GM12878 (cell line): ENCODE measurements around the gene C14orf119. TPM values are rescaled to one million over a fixed set of nuclear protein-coding genes. Genes with fewer than 3 reads are reported as not detected.

Source experiments
- ATAC-seq: fragments of 200-7000 bp; cut with Tn5 transposase; 3 replicates; pipeline ENCODE4 v1.9.1; 2020; ENCODE audit warnings: mild to moderate bottlenecking, moderate library complexity
- BruUV-seq: library from RNA; stranded (reverse); fragments of 400-500 nt; replicated peaks from 2 replicates; lab custom pipeline; 2021; lab: Mats Ljungman, UMichigan
- CTCF ChIA-PET: fragments of 300-600 bp; sonication (Branson Sonifier 250); formaldehyde crosslinking; extraction: SDS; loops from one replicate; lab custom pipeline; 2021; ENCODE audit warnings: inconsistent platforms; lab: Yijun Ruan, JAX
- POLR2A ChIA-PET: fragments of 350-600 bp; formaldehyde crosslinking; extraction: SDS; loops from one replicate; lab custom pipeline; 2021; ENCODE audit warnings: inconsistent platforms; lab: Charles Lee
- RAD21 ChIA-PET: fragments of 300-600 bp; sonication (Branson Sonifier 250); formaldehyde crosslinking; loops from one replicate; lab custom pipeline; 2023; ENCODE audit warnings: antibody characterized with exemption; ENCODE audit not compliant: unreplicated experiment; lab: Charles Lee
- SMC1A ChIA-PET: fragments of 300-600 bp; sonication (Branson Sonifier 250); formaldehyde crosslinking; loops from one replicate; lab custom pipeline; 2023; ENCODE audit not compliant: unreplicated experiment, uncharacterized antibody; lab: Charles Lee
- DNase-seq: peaks from one replicate; pipeline ENCODE4 v3.0.0-alpha.2; 2011; ENCODE audit warnings: low read depth, low spot score
- FAIRE-seq: peaks from 3 replicates; lab custom pipeline; 2011; peaks lifted over from hg19 to GRCh38; lab: Jason Lieb, UNC
- H2AFZ ChIP-seq: 2 replicates; pipeline ENCODE4 v1.6.0; 2011; ENCODE audit warnings: low read depth, low read length, control low read depth; ENCODE audit not compliant: control insufficient read depth
- H3K27ac ChIP-seq: 2 replicates; pipeline ENCODE4 v1.5.1; 2011; ENCODE audit warnings: control low read depth; ENCODE audit not compliant: control insufficient read depth, insufficient read depth
- H3K27me3 ChIP-seq, 2 experiments: replicated peaks in 1 of 2; 2 replicates each; pipeline versions ENCODE4 v1.6.0 to v1.6.1; 2011; ENCODE audit warnings: low read length in 1 of 2; ENCODE audit not compliant: control insufficient read depth in 2 of 2, insufficient read depth in 2 of 2
- H3K36me3 ChIP-seq, 2 experiments: 2 replicates each; pipeline ENCODE4 v1.5.1; 2011; ENCODE audit warnings: low read length in 1 of 2; ENCODE audit not compliant: control insufficient read depth in 2 of 2, insufficient read depth in 2 of 2
- H3K4me1 ChIP-seq: 2 replicates; pipeline ENCODE4 v1.6.1; 2011; ENCODE audit warnings: mild to moderate bottlenecking, low read length, moderate library complexity, mixed read lengths; ENCODE audit not compliant: control insufficient read depth, insufficient read depth
- H3K4me2 ChIP-seq: 2 replicates; pipeline ENCODE4 v1.6.0; 2011; ENCODE audit warnings: control low read depth; ENCODE audit not compliant: control insufficient read depth, insufficient read depth
- H3K4me3 ChIP-seq: fragments of 200-600 bp; sonication (generic); 2 replicates; pipeline ENCODE4 v1.5.1; 2016
- H3K79me2 ChIP-seq: 2 replicates; pipeline ENCODE4 v1.6.0; 2011; ENCODE audit warnings: low read length; ENCODE audit not compliant: control insufficient read depth, insufficient read depth
- H3K9ac ChIP-seq: 2 replicates; pipeline ENCODE4 v1.8.0; 2011; ENCODE audit warnings: low read length, control low read depth, mixed read lengths; ENCODE audit not compliant: control insufficient read depth, insufficient read depth
- H3K9me3 ChIP-seq: replicated peaks from 3 replicates; pipeline ENCODE4 v1.5.1; 2011; ENCODE audit warnings: mild to moderate bottlenecking, low read length; ENCODE audit not compliant: control insufficient read depth, insufficient read depth
- H4K20me1 ChIP-seq: 2 replicates; pipeline ENCODE4 v1.6.0; 2011; ENCODE audit not compliant: control insufficient read depth, insufficient read depth
- BRCA1 ChIP-seq: IDR thresholded peaks from 2 replicates; pipeline ENCODE4 v1.6.1; 2011; ENCODE audit warnings: low read depth, low read length, improper control_type of control experiment
- CHD2 ChIP-seq: IDR thresholded peaks from 2 replicates; pipeline ENCODE4 v1.6.1; 2011; ENCODE audit warnings: low read depth, low read length, improper control_type of control experiment, borderline replicate concordance
- FOXK2 ChIP-seq: fragments of 450-650 bp; IDR thresholded peaks from 2 replicates; pipeline ENCODE4 v1.6.1; 2017; ENCODE audit warnings: mild to moderate bottlenecking, moderate library complexity
- JUND ChIP-seq: IDR thresholded peaks from 2 replicates; pipeline ENCODE4 v1.6.1; 2012; ENCODE audit warnings: low read depth, mild to moderate bottlenecking, low read length, improper control_type of control experiment, moderate library complexity
- NFIC ChIP-seq: IDR thresholded peaks from 2 replicates; pipeline ENCODE4 v1.6.1; 2012; ENCODE audit warnings: low read depth, mild to moderate bottlenecking, inconsistent platforms, low read length, moderate library complexity
- RAD21 ChIP-seq: IDR thresholded peaks from 2 replicates; pipeline ENCODE4 v1.6.1; 2011; ENCODE audit warnings: mild to moderate bottlenecking, low read depth, low read length, moderate library complexity; ENCODE audit not compliant: insufficient read depth
- RELB ChIP-seq: fragments of 450-650 bp; IDR thresholded peaks from 2 replicates; pipeline ENCODE4 v1.6.1; 2017; ENCODE audit warnings: low read depth, mild to moderate bottlenecking, moderate library complexity
- RFX5 ChIP-seq: IDR thresholded peaks from 2 replicates; pipeline ENCODE4 v1.6.1; 2011; ENCODE audit warnings: low read depth, low read length, improper control_type of control experiment
- RUNX3 ChIP-seq: IDR thresholded peaks from 2 replicates; pipeline ENCODE4 v1.6.1; 2012; ENCODE audit warnings: low read length, inconsistent platforms
- SPI1 ChIP-seq: IDR thresholded peaks from 2 replicates; pipeline ENCODE4 v1.6.1; 2011; ENCODE audit warnings: low read depth, mild to moderate bottlenecking, low read length, moderate library complexity, borderline replicate concordance; ENCODE audit not compliant: insufficient read depth
- SREBF1 ChIP-seq: IDR thresholded peaks from 2 replicates; pipeline ENCODE4 v1.6.1; 2012; ENCODE audit warnings: mild to moderate bottlenecking, low read length
- SUZ12 ChIP-seq: fragments of 200-600 bp; sonication (generic); IDR thresholded peaks from one replicate; pipeline ENCODE4 v1.6.1; 2018; ENCODE audit warnings: antibody characterized with exemption, mild to moderate bottlenecking; ENCODE audit not compliant: unreplicated experiment
- ZNF274 ChIP-seq: IDR thresholded peaks from one replicate; pipeline ENCODE4 v1.8.0; 2011; ENCODE audit not compliant: insufficient read length, insufficient read depth
- ZZZ3 ChIP-seq: IDR thresholded peaks from 2 replicates; pipeline ENCODE4 v1.6.1; 2011; ENCODE audit warnings: low read depth; ENCODE audit not compliant: control insufficient read depth, insufficient read length
- WGBS: methylation state at CpG from one replicate; pipeline ENCODE4 v1.1.6; 2016; ENCODE audit warnings: low lambda C conversion rate; ENCODE audit not compliant: insufficient replicate concordance, insufficient coverage; ENCODE audit errors: missing lambda C conversion rate; 5-methylcytosine and 5-hydroxymethylcytosine counted together
- in situ Hi-C: fragments of 300-500 bp; cut with MboI; formaldehyde crosslinking; loops from 9 replicates; pipeline ENCODE4 v1.14.3; 2018; ENCODE audit warnings: mixed read lengths
- intact Hi-C: fragments of 100-400 bp; cut with micrococcal nuclease; formaldehyde crosslinking; loops from one replicate; pipeline ENCODE4 v1.14.2; 2022; ENCODE audit not compliant: unreplicated experiment
- polyA plus RNA-seq, 11 experiments: library from polyadenylated mRNA; depleted of rRNA in 4 of 11; unstranded in 6 of 11; stranded (reverse) in 5 of 11; fragments of >200 nt; fragmentation: Nextera tagmentation in 4 of 11; fragmentation: Illumina TruSeq in 1 of 11; extraction: Ambion mirVana in 4 of 11; extraction: Trizol in 1 of 11; gene quantifications; 1 replicate in 1 of 11; 2 replicates in 10 of 11; pipeline versions ENCODE4 v1.2.1 to v1.2.3, GENCODE V29; 2011 to 2016; ENCODE audit warnings: inconsistent platforms in 2 of 11, missing spikeins in 2 of 11, low read depth in 1 of 11
- total RNA-seq, 4 experiments: library from RNA; depleted of rRNA in 3 of 4; stranded (reverse); fragments of >200 nt in 3 of 4; fragmentation: Illumina TruSeq in 1 of 4; extraction: Trizol in 1 of 4; gene quantifications; 2 replicates each; pipeline versions ENCODE4 v1.2.1 to v1.2.3, GENCODE V29; 2013 to 2021
- TF ChIP-seq, protein P1 (sequence below): fragments of 450-650 bp; IDR thresholded peaks from 2 replicates; pipeline ENCODE4 v1.6.1; 2016; ENCODE audit warnings: mild to moderate bottlenecking
- TF ChIP-seq, protein P2 (sequence below): fragments of 450-650 bp; IDR thresholded peaks from 2 replicates; pipeline ENCODE4 v1.6.1; 2017; ENCODE audit warnings: mild to moderate bottlenecking, moderate library complexity

C14orf119 gene
- total and polyA plus RNA-seq, 10 of the 15 experiments (the other 5 are each of a cell fraction or from before 2014, with no cell fraction given): 32.3 to 228 (median 57.6) TPM

DNA sequence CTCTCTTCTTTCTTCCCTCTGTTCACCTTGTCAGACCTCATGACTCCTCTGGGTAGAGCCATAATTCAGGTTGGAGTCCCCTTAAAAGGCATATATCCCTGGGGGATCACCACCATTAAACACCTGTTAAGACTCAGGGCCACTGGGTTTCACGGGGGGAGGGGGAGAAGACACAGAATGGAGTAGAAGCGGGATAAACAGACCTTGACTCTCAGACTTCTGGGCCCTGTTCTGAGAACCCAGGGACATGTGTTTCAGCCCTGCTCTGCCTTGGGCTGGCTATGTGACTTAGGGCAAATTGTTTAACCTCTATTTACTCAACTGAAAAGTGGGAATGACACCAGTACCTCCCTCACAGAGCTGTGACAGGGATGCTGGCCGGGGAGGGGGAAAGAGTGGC is 42.6 kb upstream of the C14orf119 start:
- no peaks in the 10 kb centered on the region for H3K9me3 ChIP-seq
- H3K27ac ChIP-seq: no peak overlapping the region
- DNase-seq (no peak), FAIRE-seq (no peak), ATAC-seq (no peak)
- H4K20me1 ChIP-seq: no peaks in the 10 kb centered on the region
- H3K4me3 ChIP-seq: no peak overlapping the region
- intact Hi-C loops (no loop called here), in situ Hi-C loops (loop anchor here (5.0 kb wide), 1 partner anchor 60 kb away; no protein-coding TSS in a partner anchor)
- no peaks in the 10 kb centered on the region for H3K36me3 ChIP-seq
- no peak overlapping the region for H2AFZ ChIP-seq
- POLR2A ChIA-PET: interaction anchor here (1.1 to 2.7 kb wide), 2 partner anchors 46 to 57 kb away, joined by 4 to 8 read pairs; no protein-coding TSS in a partner anchor
- H3K79me2 ChIP-seq: no peaks in the 10 kb centered on the region
- no peaks in the 10 kb centered on the region for H3K27me3 ChIP-seq
- CTCF ChIA-PET: interaction anchor here (1.2 to 18.3 kb wide), 4 partner anchors 20 to 60 kb away, joined by 3 to 853 read pairs (median 44); partner anchors contain the start of gene AJUBA
- SMC1A ChIA-PET: interaction anchor here (0.6 to 8.7 kb wide), 6 partner anchors 10 to 78 kb away, joined by 3 to 156 read pairs (median 4); no protein-coding TSS in a partner anchor
- no peak overlapping the region for H3K4me2 ChIP-seq
- no peak overlapping the region for H3K9ac ChIP-seq
- 44% methylated on average over 3 of the region's 3 CpGs for WGBS
- BruUV-seq: no TSS peak
- RAD21 ChIA-PET: interaction anchor here (1.0 to 10.8 kb wide), 4 partner anchors 58 to 80 kb away, joined by 3 to 224 read pairs (median 92); partner anchors contain the start of gene AJUBA
- TF ChIP-seq SUZ12 (no peak), RFX5 (no peak), SPI1 (no peak), SREBF1 (no peak), RELB (no peak), NFIC (no peak), JUND (no peak), RAD21 (no peak), ZZZ3 (no peak), BRCA1 (no peak), RUNX3 (no peak), CHD2 (no peak), ZNF274 (no peak), FOXK2 (no peak)
- TF ChIP-seq, protein P1, sequence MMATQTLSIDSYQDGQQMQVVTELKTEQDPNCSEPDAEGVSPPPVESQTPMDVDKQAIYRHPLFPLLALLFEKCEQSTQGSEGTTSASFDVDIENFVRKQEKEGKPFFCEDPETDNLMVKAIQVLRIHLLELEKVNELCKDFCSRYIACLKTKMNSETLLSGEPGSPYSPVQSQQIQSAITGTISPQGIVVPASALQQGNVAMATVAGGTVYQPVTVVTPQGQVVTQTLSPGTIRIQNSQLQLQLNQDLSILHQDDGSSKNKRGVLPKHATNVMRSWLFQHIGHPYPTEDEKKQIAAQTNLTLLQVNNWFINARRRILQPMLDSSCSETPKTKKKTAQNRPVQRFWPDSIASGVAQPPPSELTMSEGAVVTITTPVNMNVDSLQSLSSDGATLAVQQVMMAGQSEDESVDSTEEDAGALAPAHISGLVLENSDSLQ: no peak
- TF ChIP-seq, protein P2, sequence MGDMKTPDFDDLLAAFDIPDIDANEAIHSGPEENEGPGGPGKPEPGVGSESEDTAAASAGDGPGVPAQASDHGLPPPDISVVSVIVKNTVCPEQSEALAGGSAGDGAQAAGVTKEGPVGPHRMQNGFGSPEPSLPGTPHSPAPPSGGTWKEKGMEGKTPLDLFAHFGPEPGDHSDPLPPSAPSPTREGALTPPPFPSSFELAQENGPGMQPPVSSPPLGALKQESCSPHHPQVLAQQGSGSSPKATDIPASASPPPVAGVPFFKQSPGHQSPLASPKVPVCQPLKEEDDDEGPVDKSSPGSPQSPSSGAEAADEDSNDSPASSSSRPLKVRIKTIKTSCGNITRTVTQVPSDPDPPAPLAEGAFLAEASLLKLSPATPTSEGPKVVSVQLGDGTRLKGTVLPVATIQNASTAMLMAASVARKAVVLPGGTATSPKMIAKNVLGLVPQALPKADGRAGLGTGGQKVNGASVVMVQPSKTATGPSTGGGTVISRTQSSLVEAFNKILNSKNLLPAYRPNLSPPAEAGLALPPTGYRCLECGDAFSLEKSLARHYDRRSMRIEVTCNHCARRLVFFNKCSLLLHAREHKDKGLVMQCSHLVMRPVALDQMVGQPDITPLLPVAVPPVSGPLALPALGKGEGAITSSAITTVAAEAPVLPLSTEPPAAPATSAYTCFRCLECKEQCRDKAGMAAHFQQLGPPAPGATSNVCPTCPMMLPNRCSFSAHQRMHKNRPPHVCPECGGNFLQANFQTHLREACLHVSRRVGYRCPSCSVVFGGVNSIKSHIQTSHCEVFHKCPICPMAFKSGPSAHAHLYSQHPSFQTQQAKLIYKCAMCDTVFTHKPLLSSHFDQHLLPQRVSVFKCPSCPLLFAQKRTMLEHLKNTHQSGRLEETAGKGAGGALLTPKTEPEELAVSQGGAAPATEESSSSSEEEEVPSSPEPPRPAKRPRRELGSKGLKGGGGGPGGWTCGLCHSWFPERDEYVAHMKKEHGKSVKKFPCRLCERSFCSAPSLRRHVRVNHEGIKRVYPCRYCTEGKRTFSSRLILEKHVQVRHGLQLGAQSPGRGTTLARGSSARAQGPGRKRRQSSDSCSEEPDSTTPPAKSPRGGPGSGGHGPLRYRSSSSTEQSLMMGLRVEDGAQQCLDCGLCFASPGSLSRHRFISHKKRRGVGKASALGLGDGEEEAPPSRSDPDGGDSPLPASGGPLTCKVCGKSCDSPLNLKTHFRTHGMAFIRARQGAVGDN: no peak
- peaks cover 12% of the 10 kb centered on the region for H3K4me1 ChIP-seq
